Urinary bladder (tissue), 4 donors: ENCODE results near the gene KCNE1. TPM values are rescaled to one million over a fixed set of nuclear protein-coding genes. Genes with fewer than 3 reads are reported as not detected.
"Not testable (repeated sequence)": the region's sequence is repeated elsewhere in the genome, so short reads cannot be mapped to it uniquely, and the experiment has no call there.

Source experiments
- DNase-seq: peaks from one replicate; pipeline ENCODE4 v3.0.0-alpha.2; 2015; ENCODE audit errors: extremely low spot score
- H3K27ac ChIP-seq: one replicate; pipeline ENCODE4 v1.5.1; 2013; ENCODE audit warnings: low read depth, mild to moderate bottlenecking, moderate library complexity
- H3K36me3 ChIP-seq: one replicate; pipeline ENCODE4 v1.6.1; 2013; ENCODE audit warnings: mild to moderate bottlenecking, moderate library complexity; ENCODE audit not compliant: insufficient read depth
- H3K4me1 ChIP-seq: one replicate; pipeline ENCODE4 v1.6.1; 2013; ENCODE audit warnings: mild to moderate bottlenecking, moderate library complexity; ENCODE audit not compliant: insufficient read depth
- H3K4me3 ChIP-seq: one replicate; pipeline ENCODE4 v1.5.1; 2013; ENCODE audit warnings: low read depth, low read length
- WGBS: extraction: QIAGEN DNeasy Blood & Tissue Kit; methylation state at CpG from one replicate; pipeline ENCODE4 v1.1.7; 2013; 5-methylcytosine and 5-hydroxymethylcytosine counted together
- polyA plus RNA-seq: library from polyadenylated mRNA; stranded (reverse); fragments of 200-250 nt; gene quantifications from one replicate; pipeline ENCODE4 v1.2.3, GENCODE V29; 2013
- total RNA-seq: library from RNA; depleted of rRNA; stranded (reverse); fragments of >200 nt; gene quantifications from one replicate; pipeline ENCODE4 v1.2.3, GENCODE V29; 2014
- donor health status: healthy with polysubstance abuse.
- donor health status: healthy.

Gene KCNE1
- total RNA-seq (0.11 TPM), polyA plus RNA-seq (0.48 TPM)

DNA sequence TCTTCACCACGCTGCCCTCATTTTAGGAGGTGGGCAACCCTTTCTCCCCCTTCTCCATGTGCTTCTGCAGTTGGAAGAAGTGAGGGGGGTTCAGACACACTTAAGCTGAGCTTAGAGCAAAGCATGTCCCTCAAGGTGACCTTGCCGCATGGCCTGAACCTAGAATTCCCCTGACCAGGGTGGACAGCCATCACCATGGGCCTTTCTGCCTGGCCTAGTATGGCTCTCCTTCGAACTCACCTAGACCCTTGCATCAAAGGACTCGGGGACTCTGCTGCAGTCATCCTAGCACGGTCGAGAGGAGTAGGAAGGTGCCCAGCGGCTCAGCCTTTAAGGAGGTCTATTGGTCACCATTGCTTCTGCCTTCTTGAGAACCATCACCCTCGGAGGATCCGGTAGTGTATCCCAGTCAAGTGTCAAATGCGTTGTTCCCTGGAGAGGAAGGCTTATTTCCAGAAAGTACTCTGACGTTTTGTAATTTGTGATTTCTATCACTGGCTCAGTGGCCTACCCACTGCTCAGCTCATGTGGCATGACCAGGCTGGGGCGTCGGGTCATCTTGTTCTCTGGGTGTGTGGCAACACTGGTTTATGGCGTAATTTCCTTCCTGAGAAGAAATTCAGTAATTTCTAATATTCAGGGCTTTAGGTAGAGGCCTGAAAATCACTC, at the start of gene KCNE1:
Gene KCNE1, minus strand, starts transcription at position 424 of the 669 bp plus-strand sequence. CDS start 62,576 bp downstream, outside the sequence.
- 92% methylated on average over 14 of the region's 14 CpGs for WGBS
- no peak for DNase-seq
- Histone ChIP-seq H3K36me3 (no peaks in the 10 kb centered on the region), H3K4me1 (no peaks in the 10 kb centered on the region), H3K4me3 (no peak within 1 kb of the TSS), H3K27ac (no peak within 1 kb of the TSS)

DNA sequence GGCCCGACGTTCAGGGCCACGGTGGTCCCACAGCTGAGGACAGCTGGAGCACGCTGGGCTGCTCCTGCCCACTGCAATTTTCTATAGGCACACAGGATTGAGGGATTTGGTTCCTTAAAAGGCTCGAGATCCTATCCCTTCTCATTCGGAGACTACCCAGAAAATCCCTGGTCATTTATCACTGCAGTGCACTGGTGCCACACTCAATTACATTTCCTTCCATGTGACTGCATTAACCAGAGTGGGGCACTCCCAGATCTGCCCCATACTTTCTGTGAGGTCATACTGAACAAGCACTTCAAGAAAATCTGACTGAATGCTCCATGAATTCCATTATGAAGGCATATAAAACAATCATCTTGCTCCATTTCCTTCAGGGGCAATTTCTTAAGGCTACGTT, 49.8 kb upstream of the KCNE1 start:
- no peak overlapping the region for H3K27ac ChIP-seq
- H3K4me1 ChIP-seq = no peaks in the 10 kb centered on the region
- 74% methylated on average over 7 of the region's 7 CpGs for WGBS
- H3K36me3 ChIP-seq = peaks cover 2% of the 10 kb centered on the region
- no peak overlapping the region for H3K4me3 ChIP-seq
- DNase-seq = no peak

DNA sequence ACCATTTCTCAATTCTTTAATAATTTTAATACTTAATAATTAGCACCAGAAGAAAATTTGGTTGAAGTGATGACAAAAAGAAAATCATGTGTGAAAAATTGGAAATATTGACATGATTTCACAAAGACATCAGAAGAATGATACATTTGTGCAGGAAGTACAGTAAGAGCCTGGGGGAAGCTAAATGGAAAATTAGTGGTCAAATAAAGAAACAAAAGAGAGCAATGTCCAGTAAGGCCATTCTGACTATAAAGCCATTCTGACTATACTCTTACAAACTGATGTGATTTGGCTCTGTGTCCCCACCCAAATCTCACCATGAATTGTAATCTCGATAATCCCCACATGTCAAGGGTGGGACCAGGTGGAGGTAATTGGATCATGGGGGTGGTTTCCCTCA, 48.6 kb upstream of the KCNE1 start:
- no peak for DNase-seq
- Histone ChIP-seq H3K4me3 (no peak overlapping the region), H3K4me1 (no peaks in the 10 kb centered on the region), H3K27ac (no peak overlapping the region), H3K36me3 (peaks cover 2% of the 10 kb centered on the region)
- WGBS = 0% methylated on average over 1 of the region's 1 CpG

- no peak for DNase-seq
- H3K4me3 ChIP-seq = no peak overlapping the region
- peaks cover 2% of the 10 kb centered on the region for H3K36me3 ChIP-seq
- H3K4me1 ChIP-seq = no peaks in the 10 kb centered on the region
- no peak overlapping the region for H3K27ac ChIP-seq
- 92% methylated on average over 5 of the region's 5 CpGs for WGBS
Measured at GRCh38 chr21:34560021-34560420, 48.0 kb upstream of the KCNE1 start.

- no peaks in the 10 kb centered on the region for H3K4me1 ChIP-seq
- H3K4me3 ChIP-seq = no peak overlapping the region
- 82% methylated on average over 6 of the region's 6 CpGs for WGBS
- H3K27ac ChIP-seq = no peak overlapping the region
- H3K36me3 ChIP-seq = peaks cover 2% of the 10 kb centered on the region
- no peak for DNase-seq
Measured at GRCh38 chr21:34559089-34559631, 47.1 kb upstream of the KCNE1 start.

DNA sequence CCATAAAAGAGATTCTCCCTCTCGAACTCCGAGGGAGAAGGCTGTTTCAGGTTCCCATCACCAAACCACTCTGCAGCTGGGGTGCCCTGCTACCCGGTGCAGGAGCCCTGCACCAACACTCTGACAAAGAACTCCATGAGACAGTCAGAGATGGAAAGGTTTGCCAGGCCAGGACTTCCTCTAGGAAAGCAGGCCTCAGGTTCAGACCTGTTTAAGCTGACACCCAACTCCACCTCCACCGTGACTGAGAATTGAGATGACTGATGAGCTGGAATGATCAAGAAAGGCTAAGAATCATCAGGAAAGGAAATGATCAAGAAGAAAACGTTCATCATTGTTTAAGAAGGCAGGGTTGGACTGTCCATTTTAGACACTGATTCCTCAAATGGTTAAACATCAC, 46.2 kb upstream of the KCNE1 start:
- Histone ChIP-seq H3K4me3 (no peak overlapping the region), H3K36me3 (peaks cover 2% of the 10 kb centered on the region), H3K27ac (no peak overlapping the region), H3K4me1 (no peaks in the 10 kb centered on the region)
- DNase-seq = no peak
- WGBS = 87% methylated on average over 5 of the region's 5 CpGs

DNA sequence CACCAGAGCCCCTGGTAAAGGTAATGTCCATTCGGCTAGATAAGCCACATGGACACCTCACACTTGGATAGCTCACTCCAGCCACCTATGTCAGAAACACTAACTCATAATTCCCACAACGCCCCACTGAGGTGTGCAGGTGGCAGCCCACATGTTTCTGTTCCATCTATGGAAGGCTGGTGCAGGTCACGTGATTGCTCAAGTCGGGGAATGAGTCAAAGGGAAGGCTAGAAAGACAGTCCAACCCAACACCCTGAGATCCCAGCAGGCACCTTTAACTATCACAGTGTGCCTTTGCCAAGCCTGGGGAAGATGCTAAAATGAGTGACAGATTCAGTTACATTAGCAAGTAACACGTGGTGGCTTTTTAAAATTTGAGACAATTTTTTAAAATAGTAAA, 45.3 kb upstream of the KCNE1 start:
- 91% methylated on average over 5 of the region's 5 CpGs for WGBS
- DNase-seq = no peak
- Histone ChIP-seq H3K36me3 (peaks cover 2% of the 10 kb centered on the region), H3K27ac (no peak overlapping the region), H3K4me3 (no peak overlapping the region), H3K4me1 (no peaks in the 10 kb centered on the region)

DNA sequence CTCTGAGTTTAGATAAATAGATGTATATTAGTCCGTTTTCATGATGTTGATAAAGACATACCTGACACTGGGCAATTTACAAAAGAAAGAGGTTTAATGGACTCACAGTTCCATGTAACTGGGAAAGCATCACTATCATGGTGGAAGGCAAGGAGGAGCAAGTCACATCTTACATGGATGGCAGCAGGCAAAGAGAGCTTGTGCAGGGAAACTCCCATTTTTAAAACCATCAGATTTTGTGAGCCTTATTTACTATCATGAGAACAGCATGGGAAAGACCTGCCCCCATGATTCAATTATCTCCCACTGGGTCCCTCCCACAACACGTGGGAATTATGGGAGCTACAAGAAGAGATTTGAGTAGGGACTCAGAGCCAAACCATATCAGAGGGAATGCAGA, 42.7 kb upstream of the KCNE1 start:
- not testable (repeated sequence) for H3K27ac ChIP-seq, H3K4me3 ChIP-seq, H3K4me1 ChIP-seq, DNase-seq, H3K36me3 ChIP-seq
- WGBS = 90% methylated on average over 2 of the region's 2 CpGs

DNA sequence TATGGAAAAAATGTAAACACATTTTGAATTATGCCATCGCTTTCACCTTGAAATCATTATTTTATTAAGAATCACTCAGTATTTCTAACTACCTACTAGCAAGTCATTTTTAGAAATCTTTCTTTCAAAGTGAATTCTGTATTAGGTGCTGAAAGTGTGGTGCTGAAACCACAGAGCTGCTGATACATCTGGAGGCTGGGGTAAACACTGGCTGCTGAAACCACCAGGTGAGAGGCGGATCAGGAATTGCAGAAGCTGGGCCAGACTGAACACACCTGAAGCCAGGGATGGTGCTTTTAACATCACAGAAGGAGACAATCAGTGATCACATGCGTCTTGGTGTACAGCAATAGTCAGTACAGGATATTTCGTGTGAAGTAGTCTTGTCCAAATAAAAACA, 42.2 kb upstream of the KCNE1 start:
- WGBS = 97% methylated on average over 4 of the region's 4 CpGs
- Histone ChIP-seq H3K4me3 (no peak overlapping the region), H3K4me1 (no peaks in the 10 kb centered on the region), H3K27ac (no peak overlapping the region), H3K36me3 (peaks cover 2% of the 10 kb centered on the region)
- DNase-seq = no peak

- Histone ChIP-seq H3K4me1 (no peaks in the 10 kb centered on the region), H3K27ac (no peak overlapping the region), H3K4me3 (no peak overlapping the region), H3K36me3 (no peaks in the 10 kb centered on the region)
- DNase-seq = no peak
- 52% methylated on average over 9 of the region's 9 CpGs for WGBS
Measured at GRCh38 chr21:34553151-34553952, 41.3 kb upstream of the KCNE1 start.

DNA sequence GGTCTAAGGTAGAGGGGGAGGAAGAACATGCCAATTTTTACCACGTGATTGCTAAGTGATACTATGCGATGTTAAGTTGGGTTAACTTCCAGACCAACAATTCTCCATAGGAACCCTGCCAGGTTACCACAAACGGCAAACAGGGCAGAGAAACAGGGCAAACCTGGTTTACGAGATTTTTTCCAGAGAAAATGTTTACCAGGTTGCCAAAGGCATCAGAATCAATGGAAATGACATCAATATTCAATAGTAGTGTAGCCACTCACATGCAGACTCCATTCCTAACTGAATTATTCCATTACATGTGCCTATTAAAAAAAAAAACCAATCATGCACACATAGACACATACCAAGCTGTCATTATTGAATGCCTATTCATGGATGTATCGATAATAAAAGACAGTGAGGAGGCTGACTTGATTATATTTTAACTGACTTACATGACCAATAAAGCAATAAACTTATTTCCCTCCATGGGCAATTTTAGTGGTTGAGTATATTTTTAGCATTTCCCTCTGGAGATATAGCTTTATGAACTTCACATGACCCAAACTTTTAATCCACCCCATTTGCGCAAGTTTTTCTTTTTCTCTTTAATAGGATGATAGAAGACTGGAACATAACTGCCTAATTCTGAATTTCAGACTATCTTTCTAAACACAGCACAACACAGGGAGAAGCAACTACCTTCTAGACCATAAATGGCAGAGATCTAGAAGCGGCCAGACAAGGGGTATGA, 40.5 kb upstream of the KCNE1 start:
- Histone ChIP-seq H3K27ac (no peak overlapping the region), H3K4me3 (no peak overlapping the region), H3K36me3 (no peaks in the 10 kb centered on the region), H3K4me1 (no peaks in the 10 kb centered on the region)
- 57% methylated on average over 7 of the region's 7 CpGs for WGBS
- no peak for DNase-seq

DNA sequence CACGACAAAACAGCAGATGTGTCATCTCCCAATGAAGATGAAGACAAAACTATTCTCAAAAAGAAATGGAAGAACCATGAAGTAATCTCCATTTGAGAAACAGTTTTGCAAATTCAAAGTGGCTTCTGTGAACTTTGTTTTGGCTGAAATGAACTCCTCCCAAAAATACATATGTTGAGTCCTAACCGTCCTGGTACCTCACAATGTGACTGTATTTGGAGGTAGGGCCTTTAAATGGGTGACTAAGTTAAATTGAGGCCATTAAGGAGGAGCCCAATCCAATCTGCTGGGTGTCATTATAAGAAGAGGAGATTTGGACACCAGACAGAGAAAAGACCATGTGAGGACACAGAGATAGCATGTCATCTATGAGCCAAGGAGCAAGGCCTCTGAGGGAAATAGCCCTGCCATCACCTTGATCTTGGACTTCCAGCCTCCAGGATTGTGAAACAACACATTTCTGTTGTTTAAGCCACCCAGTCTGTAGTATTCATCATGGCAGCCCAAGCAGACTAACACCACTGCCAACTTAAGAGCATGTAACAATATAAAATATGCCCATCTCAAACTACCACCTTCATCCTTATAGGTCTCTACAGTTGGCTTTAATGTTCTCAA, 38.3 kb upstream of the KCNE1 start:
- WGBS = 69% methylated on average over 2 of the region's 2 CpGs
- Histone ChIP-seq H3K36me3 (no peaks in the 10 kb centered on the region), H3K27ac (no peak overlapping the region), H3K4me1 (peaks cover 1% of the 10 kb centered on the region), H3K4me3 (no peak overlapping the region)
- no peak for DNase-seq

GRCh38 chr21:34548781-34549376, 36.9 kb upstream of the KCNE1 start:
- no peak overlapping the region for H3K4me3 ChIP-seq
- no peak for DNase-seq
- no peak overlapping the region for H3K27ac ChIP-seq
- 91% methylated on average over 11 of the region's 11 CpGs for WGBS
- peaks cover 1% of the 10 kb centered on the region for H3K4me1 ChIP-seq
- no peaks in the 10 kb centered on the region for H3K36me3 ChIP-seq
